Right atrium auricular region (tissue), 2 donors: ENCODE measurements around the gene LMF2. TPM values are rescaled to one million over a fixed set of nuclear protein-coding genes. Genes with fewer than 3 reads are reported as not detected.
"Not testable (repeated sequence)": the region's sequence is repeated elsewhere in the genome, so short reads cannot be mapped to it uniquely, and the experiment has no call there.

Experiments used
- DNase-seq: peaks from one replicate; pipeline ENCODE4 v3.0.0-alpha.2; 2019; ENCODE audit warnings: low spot score
- H3K27ac ChIP-seq, 2 donors: fragments of 200-600 bp; sonication (generic); 1 replicate in 1 of 2; 2 replicates in 1 of 2; pipeline ENCODE4 v1.5.1; 2016 to 2019
- H3K27me3 ChIP-seq, 2 donors: fragments of 200-600 bp; sonication (generic); one replicate each; pipeline versions ENCODE4 v1.5.1 to v1.6.0; 2017 to 2019
- H3K36me3 ChIP-seq: fragments of 200-600 bp; sonication (generic); one replicate; pipeline ENCODE4 v1.5.1; 2016
- H3K4me1 ChIP-seq, 2 donors: fragments of 200-600 bp; sonication (generic); one replicate each; pipeline versions ENCODE4 v1.5.1 to v1.6.0; 2017 to 2019
- H3K4me3 ChIP-seq, 2 donors: fragments of 200-600 bp; sonication (generic); 1 replicate in 1 of 2; 2 replicates in 1 of 2; pipeline ENCODE4 v1.5.1; 2017 to 2019; ENCODE audit warnings: mild to moderate bottlenecking in 1 of 2, moderate library complexity in 1 of 2
- H3K9me3 ChIP-seq, 2 donors: fragments of 200-600 bp; sonication (generic); one replicate each; pipeline ENCODE4 v1.5.1; 2019
- CTCF ChIP-seq, 2 donors: fragments of 200-600 bp; sonication (generic); IDR thresholded peaks; one replicate each; pipeline ENCODE4 v1.5.1; 2019; ENCODE audit warnings: antibody characterized with exemption in 2 of 2
- total RNA-seq, 2 donors: library from RNA; depleted of rRNA; stranded (reverse); fragments of >200 nt; gene quantifications; one replicate each; pipeline ENCODE4 v1.1.0, GENCODE V29; 2016

The LMF2 gene
- total RNA-seq, 2 donors from 2014 or later = 30.1 to 33.8 TPM

DNA sequence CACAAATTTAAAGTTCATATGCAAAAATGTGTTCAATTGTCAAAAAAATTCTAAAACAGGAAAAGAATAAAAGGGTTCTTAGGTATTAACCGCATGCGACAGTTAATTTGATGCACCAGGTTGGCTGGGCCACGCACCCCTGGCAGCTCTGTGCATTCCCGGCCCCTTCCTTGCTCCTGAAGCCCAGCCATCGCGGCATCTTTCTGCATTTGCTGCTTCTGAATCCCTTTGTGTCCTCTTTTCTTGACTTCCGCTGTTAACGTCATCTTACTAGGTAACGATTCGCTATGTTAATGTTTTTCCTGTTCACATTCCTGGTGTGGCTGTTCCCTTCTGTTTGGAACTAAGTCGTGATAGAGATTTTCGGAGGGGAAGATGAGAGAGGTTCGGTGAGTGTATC is 30.3 kb upstream of the LMF2 start:
- H3K9me3 ChIP-seq = no peaks in the 10 kb centered on the region
- peak overlapping the region; percentile 20 to 78 for H3K27ac ChIP-seq
- TF ChIP-seq CTCF (IDR thresholded peaks at IDR 0.05) = no peak
- no peaks in the 10 kb centered on the region for H3K27me3 ChIP-seq
- no peak overlapping the region for H3K4me3 ChIP-seq
- no peaks in the 10 kb centered on the region for H3K36me3 ChIP-seq
- no peak for DNase-seq
- peaks cover 0 to 9% of the 10 kb centered on the region in 2 donors for H3K4me1 ChIP-seq

DNA sequence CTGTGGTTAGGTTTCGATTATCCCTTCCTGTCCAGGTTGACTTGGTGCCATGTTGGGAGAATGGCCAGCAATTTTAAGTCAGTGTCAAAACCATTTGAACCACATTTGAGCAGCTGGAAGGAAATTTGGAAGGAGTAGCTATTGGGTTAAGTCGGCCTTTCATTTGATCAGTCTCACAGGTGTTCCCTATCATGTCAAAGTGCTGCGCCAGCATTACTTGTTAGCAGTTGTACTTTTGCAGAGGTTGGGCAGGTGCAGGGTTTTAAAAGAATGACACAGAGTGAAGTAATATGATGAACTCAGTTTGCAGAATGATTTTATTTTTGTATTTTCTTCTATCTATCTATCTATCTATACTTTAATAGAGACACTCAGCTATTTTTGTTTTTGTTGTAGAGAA is 28.7 kb upstream of the LMF2 start:
- H3K36me3 ChIP-seq = no peaks in the 10 kb centered on the region
- TF ChIP-seq CTCF (IDR thresholded peaks at IDR 0.05) = no peak
- no peak overlapping the region for H3K4me3 ChIP-seq
- no peak overlapping the region for H3K27ac ChIP-seq
- no peak for DNase-seq
- H3K27me3 ChIP-seq = peaks cover 0 to 4% of the 10 kb centered on the region in 2 donors
- H3K4me1 ChIP-seq = peaks cover 0 to 24% of the 10 kb centered on the region in 2 donors
- no peaks in the 10 kb centered on the region for H3K9me3 ChIP-seq

GRCh38 chr22:50535113-50535512 is 27.6 kb upstream of the LMF2 start:
- Histone ChIP-seq H3K27me3 (peaks cover 0 to 7% of the 10 kb centered on the region in 2 donors), H3K4me3 (no peak overlapping the region), H3K36me3 (no peaks in the 10 kb centered on the region), H3K9me3 (no peaks in the 10 kb centered on the region), H3K4me1 (peaks cover 0 to 35% of the 10 kb centered on the region in 2 donors), H3K27ac (no peak overlapping the region)
- no peak for TF ChIP-seq CTCF (IDR thresholded peaks at IDR 0.05)
- DNase-seq = no peak

DNA sequence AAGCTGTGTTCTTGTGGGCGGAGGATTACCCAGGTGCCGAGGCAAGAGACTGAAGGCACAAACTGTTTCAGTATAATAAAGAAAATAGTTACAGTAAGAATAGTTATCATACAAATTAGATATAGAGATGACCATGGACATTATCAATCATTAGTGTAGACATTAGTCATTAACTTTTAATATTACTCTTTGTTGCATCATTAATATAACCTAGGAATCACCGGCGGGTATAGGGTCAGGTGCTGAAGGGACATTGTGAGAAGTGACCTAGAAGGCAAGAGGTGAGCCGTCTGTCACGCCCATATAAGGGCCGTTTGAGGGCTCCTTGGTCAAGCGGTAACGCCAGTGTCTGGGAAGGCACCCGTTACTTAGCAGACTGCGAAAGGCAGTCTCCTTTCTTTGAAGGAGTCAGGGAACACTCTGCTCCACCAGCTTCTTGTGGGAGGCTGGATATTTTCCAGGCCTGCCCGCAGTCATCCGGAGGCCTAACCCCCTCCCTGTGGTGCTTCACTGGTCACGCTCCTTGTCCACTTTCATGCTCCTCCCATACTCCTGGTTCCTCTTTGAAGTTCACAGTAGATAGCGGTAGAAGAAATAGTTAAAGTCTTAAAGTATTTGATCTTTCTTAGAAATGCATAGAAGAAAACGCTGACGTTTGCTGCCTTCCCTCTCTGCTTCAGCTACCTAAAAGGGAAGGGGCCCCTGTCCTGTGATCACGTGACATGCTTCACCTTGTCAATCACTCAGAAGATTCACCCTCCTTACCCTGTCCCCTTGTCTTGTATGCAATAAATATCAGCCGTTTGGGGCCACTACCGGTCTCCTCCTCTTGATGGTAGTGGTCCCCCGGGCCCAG is 26.6 kb upstream of the LMF2 start:
- Histone ChIP-seq H3K27ac (peak overlapping the region in 1 of 2 donors; percentile 10), H3K4me1 (peaks cover 0 to 39% of the 10 kb centered on the region in 2 donors)
- H3K9me3 ChIP-seq, H3K4me3 ChIP-seq, H3K36me3 ChIP-seq, H3K27me3 ChIP-seq, DNase-seq: not testable (repeated sequence)

DNA sequence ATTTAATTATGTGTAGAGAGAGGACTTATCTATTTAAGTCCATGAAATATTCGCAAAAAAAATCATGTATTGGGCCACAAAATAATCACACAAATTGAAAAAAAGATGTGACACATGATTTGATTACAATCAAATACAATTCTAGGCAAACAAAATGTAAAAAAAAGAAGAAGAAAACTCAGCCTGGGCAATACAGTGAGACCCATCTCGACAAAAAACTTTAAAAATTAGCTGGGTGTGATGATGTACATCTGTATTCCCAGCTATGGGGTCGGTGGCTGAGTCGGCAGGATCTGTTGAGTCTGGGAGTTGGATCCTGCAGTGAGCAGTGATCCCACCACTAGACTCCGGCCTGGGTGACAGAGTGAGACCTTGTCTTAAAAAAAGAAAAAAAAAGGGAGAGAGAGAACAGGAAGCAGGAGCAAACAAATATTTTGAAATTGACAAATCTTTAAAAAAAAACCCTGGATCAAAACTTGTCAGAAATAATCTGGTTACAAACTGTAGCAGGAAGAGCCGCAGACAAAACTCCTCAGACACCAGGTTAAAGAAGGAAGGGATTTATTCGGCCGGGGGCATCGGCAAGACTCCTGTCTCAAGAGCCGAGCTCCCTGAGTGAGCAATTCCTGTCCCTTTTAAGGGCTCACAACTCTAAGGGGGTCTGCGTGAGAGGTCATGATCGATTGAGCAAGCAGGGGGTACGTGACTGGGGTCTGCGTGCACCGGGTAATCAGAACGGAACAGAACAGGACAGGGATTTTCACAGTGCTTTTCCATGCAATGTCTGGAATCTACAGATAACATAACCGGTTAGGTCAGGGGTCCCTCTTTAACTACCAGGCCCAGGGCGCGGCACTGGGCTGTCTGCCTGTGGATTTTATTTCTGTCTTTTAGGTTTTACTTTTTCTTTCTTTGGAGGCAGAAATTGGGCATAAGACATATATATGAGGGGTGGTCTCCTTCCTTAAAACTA is 25.6 kb upstream of the LMF2 start:
- Histone ChIP-seq H3K4me3 (no peak overlapping the region), H3K36me3 (no peaks in the 10 kb centered on the region), H3K27me3 (peaks cover 0 to 7% of the 10 kb centered on the region in 2 donors), H3K4me1 (peaks cover 0 to 40% of the 10 kb centered on the region in 2 donors), H3K27ac (peak overlapping the region; percentile 92 to 96), H3K9me3 (no peaks in the 10 kb centered on the region)
- no peak for TF ChIP-seq CTCF (IDR thresholded peaks at IDR 0.05)
- no peak for DNase-seq
